OCI-LY7 (cell line): ENCODE results near the gene OXCT1. TPM values are rescaled to one million over a fixed set of nuclear protein-coding genes. Genes with fewer than 3 reads are reported as not detected.

Source experiments
- BruUV-seq: library from RNA; stranded (reverse); fragments of 400-500 nt; replicated peaks from 2 replicates; lab custom pipeline; 2021; lab: Mats Ljungman, UMichigan
- CTCF ChIA-PET: fragments of 300-600 bp; sonication (Branson Sonifier 250); formaldehyde crosslinking; loops from one replicate; lab custom pipeline; 2022; ENCODE audit warnings: antibody characterized with exemption; ENCODE audit not compliant: unreplicated experiment; lab: Charles Lee
- POLR2A ChIA-PET: fragments of 300-600 bp; sonication (Branson Sonifier 250); formaldehyde crosslinking; loops from one replicate; lab custom pipeline; 2022; ENCODE audit warnings: antibody characterized with exemption; lab: Charles Lee
- DNase-seq: peaks from one replicate; pipeline ENCODE4 v3.0.0-alpha.2; 2015; ENCODE audit warnings: low spot score
- H2AFZ ChIP-seq: fragments of 200-600 bp; sonication (generic), shearing (Covaris generic); 2 replicates; pipeline ENCODE4 v1.6.1; 2014; ENCODE audit warnings: mild to moderate bottlenecking, antibody characterized with exemption, low read length, moderate library complexity
- H3K27ac ChIP-seq: fragments of 200-600 bp; sonication (generic); 2 replicates; pipeline ENCODE4 v1.5.1; 2014; ENCODE audit warnings: mixed run types, low read depth, mild to moderate bottlenecking, moderate library complexity, low read length, inconsistent platforms; ENCODE audit not compliant: poor library complexity, severe bottlenecking
- H3K36me3 ChIP-seq: fragments of 200-600 bp; sonication (generic); 2 replicates; pipeline ENCODE4 v1.6.1; 2014; ENCODE audit warnings: mild to moderate bottlenecking, antibody characterized with exemption, low read length, moderate library complexity, mixed read lengths; ENCODE audit not compliant: insufficient read depth
- H3K4me1 ChIP-seq: fragments of 200-600 bp; sonication (generic); 2 replicates; pipeline ENCODE4 v1.5.1; 2014; ENCODE audit warnings: mild to moderate bottlenecking, low read length; ENCODE audit not compliant: insufficient read depth, poor library complexity, severe bottlenecking
- H3K4me2 ChIP-seq: fragments of 200-600 bp; sonication (generic); 2 replicates; pipeline ENCODE4 v1.6.1; 2014; ENCODE audit warnings: mild to moderate bottlenecking, low read length
- H3K4me3 ChIP-seq: fragments of 200-600 bp; sonication (generic); 2 replicates; pipeline ENCODE4 v1.5.1; 2014; ENCODE audit warnings: mild to moderate bottlenecking, low read depth, low read length; ENCODE audit not compliant: poor library complexity, severe bottlenecking
- H3K79me2 ChIP-seq: fragments of 200-600 bp; sonication (generic); 2 replicates; pipeline ENCODE4 v1.6.1; 2016; ENCODE audit warnings: low read depth, mild to moderate bottlenecking, low read length, moderate library complexity, mixed read lengths; ENCODE audit not compliant: insufficient read depth
- H3K9me2 ChIP-seq: fragments of 200-600 bp; sonication (generic); 2 replicates; pipeline ENCODE4 v1.6.1; 2016; ENCODE audit warnings: mild to moderate bottlenecking, low read length, mixed read lengths; ENCODE audit not compliant: insufficient read depth
- H3K9me3 ChIP-seq: fragments of 200-600 bp; sonication (generic); 2 replicates; pipeline ENCODE4 v1.6.1; 2014; ENCODE audit warnings: mild to moderate bottlenecking, mixed run types, low read length, mixed read lengths
- H4K20me1 ChIP-seq: fragments of 200-600 bp; sonication (generic); 2 replicates; pipeline ENCODE4 v1.6.1; 2014; ENCODE audit warnings: mild to moderate bottlenecking, antibody characterized with exemption, low read length, moderate library complexity, mixed read lengths; ENCODE audit not compliant: insufficient read depth
- EZH2phosphoT487 ChIP-seq: fragments of 200-600 bp; sonication (generic); IDR thresholded peaks from 2 replicates; pipeline ENCODE4 v1.6.1; 2018; ENCODE audit warnings: low read depth, borderline replicate concordance, mild to moderate bottlenecking, mixed run types, antibody characterized with exemption, low read length, moderate library complexity, mixed read lengths
- intact Hi-C: fragments of 100-400 bp; cut with micrococcal nuclease; formaldehyde crosslinking; loops from one replicate; pipeline ENCODE4 v1.10.0; 2022; ENCODE audit not compliant: unreplicated experiment
- total RNA-seq, 2 experiments: library from RNA; depleted of rRNA in 1 of 2; stranded (reverse); fragments of >200 nt in 1 of 2; shearing (Covaris generic) in 1 of 2; gene quantifications; 2 replicates each; pipeline ENCODE4 v1.2.3, GENCODE V29; 2014 to 2022
- TF ChIP-seq, protein P1 (sequence below): fragments of 200-600 bp; sonication (generic); conservative IDR thresholded peaks from 2 replicates; pipeline ENCODE4 v1.5.1; 2014; ENCODE audit warnings: mild to moderate bottlenecking, antibody characterized with exemption, low read length, moderate library complexity, mixed read lengths

OXCT1 gene
- total RNA-seq, 2 experiments from 2014 or later: 27.0 to 43.4 TPM

DNA sequence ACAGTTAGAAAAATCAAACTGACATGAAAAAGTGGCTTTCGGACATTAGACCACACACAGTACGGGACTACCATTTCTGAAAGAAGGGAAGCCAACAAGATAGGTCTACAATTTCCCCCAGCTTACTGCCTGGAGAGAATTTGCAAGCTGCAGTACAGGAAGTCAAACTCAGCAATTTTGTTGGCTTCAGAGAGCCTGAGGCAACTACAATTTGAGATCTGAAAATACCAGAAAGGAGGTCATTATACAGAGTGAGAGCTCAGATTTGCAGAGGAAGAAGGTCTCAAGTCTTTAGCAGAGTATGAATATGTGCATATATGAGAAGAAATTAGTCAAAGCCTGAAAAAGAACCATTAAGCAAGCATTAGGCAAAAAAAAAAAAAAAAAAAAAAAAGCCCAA lies 83.0 kb downstream of the OXCT1 start:
- Histone ChIP-seq H4K20me1 (no peaks in the 10 kb centered on the region), H3K4me1 (no peaks in the 10 kb centered on the region), H3K9me2 (no peaks in the 10 kb centered on the region), H3K27ac (no peak overlapping the region), H2AFZ (no peak overlapping the region), H3K4me2 (no peak overlapping the region), H3K9me3 (no peaks in the 10 kb centered on the region), H3K36me3 (peaks cover 38% of the 10 kb centered on the region), H3K4me3 (no peak overlapping the region), H3K79me2 (no peaks in the 10 kb centered on the region)
- no TSS peak for BruUV-seq
- CTCF ChIA-PET: no interaction called here
- TF ChIP-seq, protein P1, sequence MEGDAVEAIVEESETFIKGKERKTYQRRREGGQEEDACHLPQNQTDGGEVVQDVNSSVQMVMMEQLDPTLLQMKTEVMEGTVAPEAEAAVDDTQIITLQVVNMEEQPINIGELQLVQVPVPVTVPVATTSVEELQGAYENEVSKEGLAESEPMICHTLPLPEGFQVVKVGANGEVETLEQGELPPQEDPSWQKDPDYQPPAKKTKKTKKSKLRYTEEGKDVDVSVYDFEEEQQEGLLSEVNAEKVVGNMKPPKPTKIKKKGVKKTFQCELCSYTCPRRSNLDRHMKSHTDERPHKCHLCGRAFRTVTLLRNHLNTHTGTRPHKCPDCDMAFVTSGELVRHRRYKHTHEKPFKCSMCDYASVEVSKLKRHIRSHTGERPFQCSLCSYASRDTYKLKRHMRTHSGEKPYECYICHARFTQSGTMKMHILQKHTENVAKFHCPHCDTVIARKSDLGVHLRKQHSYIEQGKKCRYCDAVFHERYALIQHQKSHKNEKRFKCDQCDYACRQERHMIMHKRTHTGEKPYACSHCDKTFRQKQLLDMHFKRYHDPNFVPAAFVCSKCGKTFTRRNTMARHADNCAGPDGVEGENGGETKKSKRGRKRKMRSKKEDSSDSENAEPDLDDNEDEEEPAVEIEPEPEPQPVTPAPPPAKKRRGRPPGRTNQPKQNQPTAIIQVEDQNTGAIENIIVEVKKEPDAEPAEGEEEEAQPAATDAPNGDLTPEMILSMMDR: no peak
- TF ChIP-seq EZH2phosphoT487: no peak
- POLR2A ChIA-PET: interaction anchor here (0.9 to 1.3 kb wide), 4 partner anchors 9 to 20 kb away, joined by 3 read pairs; no protein-coding TSS in a partner anchor
- intact Hi-C loops: no loop called here
- peak; percentile 1 for DNase-seq

DNA sequence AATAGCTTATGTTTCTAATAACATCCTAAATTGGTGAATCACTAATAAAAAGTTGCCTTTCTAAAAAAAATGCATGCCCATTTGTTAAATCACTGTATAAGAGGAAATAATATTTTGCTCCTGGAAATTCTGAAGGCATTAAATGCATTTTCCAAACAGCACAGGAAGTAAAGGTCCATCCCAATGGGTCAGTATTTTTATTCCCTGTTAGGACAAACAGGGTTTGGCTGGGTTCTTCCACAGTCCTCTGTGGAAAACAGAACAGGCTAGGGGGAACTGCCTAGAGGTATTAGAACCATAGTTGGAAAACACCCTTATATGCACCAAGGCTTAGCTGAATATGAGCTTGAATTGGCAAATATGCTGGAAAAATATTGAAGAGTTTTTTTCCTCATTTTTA lies 85.2 kb downstream of the OXCT1 start:
- BruUV-seq: no TSS peak
- CTCF ChIA-PET: no interaction called here
- H3K27ac ChIP-seq: no peak overlapping the region
- POLR2A ChIA-PET: interaction anchor here (0.6 to 1.0 kb wide), 2 partner anchors 9 to 1572 kb away, joined by 4 read pairs; no protein-coding TSS in a partner anchor
- H2AFZ ChIP-seq: no peak overlapping the region
- no peaks in the 10 kb centered on the region for H3K79me2 ChIP-seq
- no peak for DNase-seq
- no peaks in the 10 kb centered on the region for H4K20me1 ChIP-seq
- H3K4me2 ChIP-seq: no peak overlapping the region
- no peaks in the 10 kb centered on the region for H3K4me1 ChIP-seq
- no peaks in the 10 kb centered on the region for H3K9me3 ChIP-seq
- H3K9me2 ChIP-seq: no peaks in the 10 kb centered on the region
- intact Hi-C loops: no loop called here
- H3K4me3 ChIP-seq: no peak overlapping the region
- TF ChIP-seq, protein P1: no peak
- no peak for TF ChIP-seq EZH2phosphoT487
- peaks cover 28% of the 10 kb centered on the region for H3K36me3 ChIP-seq

DNA sequence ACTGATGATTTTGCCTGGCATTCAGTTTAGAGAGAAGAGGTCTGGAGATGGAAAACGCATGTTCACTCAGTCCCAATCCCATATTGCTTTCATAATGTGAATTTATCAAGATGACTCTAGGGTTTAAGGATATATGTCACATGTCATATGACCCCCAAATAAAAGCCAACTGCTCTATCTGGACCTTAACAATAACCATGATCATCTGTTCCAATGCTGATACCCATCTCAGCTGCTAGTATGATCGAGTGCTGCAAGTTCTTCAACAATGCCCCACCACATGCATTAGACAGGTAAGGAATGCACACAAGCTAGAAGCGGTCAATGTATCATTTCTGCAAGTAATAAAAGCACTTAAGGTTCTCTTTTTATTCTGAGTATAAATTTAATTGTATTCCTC lies 91.8 kb downstream of the OXCT1 start:
- Histone ChIP-seq H4K20me1 (no peaks in the 10 kb centered on the region), H3K36me3 (peaks cover 11% of the 10 kb centered on the region), H3K4me3 (no peak overlapping the region), H2AFZ (no peak overlapping the region), H3K79me2 (no peaks in the 10 kb centered on the region), H3K4me2 (no peak overlapping the region), H3K4me1 (no peaks in the 10 kb centered on the region), H3K9me2 (no peaks in the 10 kb centered on the region; the same call in 1 of the 2 replicates), H3K27ac (no peak overlapping the region), H3K9me3 (no peaks in the 10 kb centered on the region)
- TF ChIP-seq EZH2phosphoT487: no peak
- TF ChIP-seq, protein P1: no peak
- no peak for DNase-seq
- intact Hi-C loops: no loop called here
- CTCF ChIA-PET: no interaction called here
- POLR2A ChIA-PET: interaction anchor here (1.0 to 2.2 kb wide), 3 partner anchors 8 to 12 kb away, joined by 5 to 10 read pairs (median 8); no protein-coding TSS in a partner anchor
- BruUV-seq: no TSS peak
